ENCODE measurements around the gene EFR3B.

GRCh38 chr2:25190536-25190935 is 148.7 kb downstream of the EFR3B start:
- TF ChIP-seq, protein P1, sequence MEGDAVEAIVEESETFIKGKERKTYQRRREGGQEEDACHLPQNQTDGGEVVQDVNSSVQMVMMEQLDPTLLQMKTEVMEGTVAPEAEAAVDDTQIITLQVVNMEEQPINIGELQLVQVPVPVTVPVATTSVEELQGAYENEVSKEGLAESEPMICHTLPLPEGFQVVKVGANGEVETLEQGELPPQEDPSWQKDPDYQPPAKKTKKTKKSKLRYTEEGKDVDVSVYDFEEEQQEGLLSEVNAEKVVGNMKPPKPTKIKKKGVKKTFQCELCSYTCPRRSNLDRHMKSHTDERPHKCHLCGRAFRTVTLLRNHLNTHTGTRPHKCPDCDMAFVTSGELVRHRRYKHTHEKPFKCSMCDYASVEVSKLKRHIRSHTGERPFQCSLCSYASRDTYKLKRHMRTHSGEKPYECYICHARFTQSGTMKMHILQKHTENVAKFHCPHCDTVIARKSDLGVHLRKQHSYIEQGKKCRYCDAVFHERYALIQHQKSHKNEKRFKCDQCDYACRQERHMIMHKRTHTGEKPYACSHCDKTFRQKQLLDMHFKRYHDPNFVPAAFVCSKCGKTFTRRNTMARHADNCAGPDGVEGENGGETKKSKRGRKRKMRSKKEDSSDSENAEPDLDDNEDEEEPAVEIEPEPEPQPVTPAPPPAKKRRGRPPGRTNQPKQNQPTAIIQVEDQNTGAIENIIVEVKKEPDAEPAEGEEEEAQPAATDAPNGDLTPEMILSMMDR (CRISPR knock-in tag; IDR thresholded peaks at IDR 0.05), result no peak
- TF ChIP-seq MIER2 (CRISPR knock-in tag; IDR thresholded peaks at IDR 0.05) (no peak), PBX3 (CRISPR knock-in tag; IDR thresholded peaks at IDR 0.05; ENCODE audit: borderline replicate concordance) (no peak), RFX5 (IDR thresholded peaks at IDR 0.05; ENCODE audit: low read depth, low read length) (no peak), ZNF101 (CRISPR knock-in tag; IDR thresholded peaks at IDR 0.05; ENCODE audit: borderline replicate concordance, low read depth) (no peak), POLR2AphosphoS5 (IDR thresholded peaks at IDR 0.05; ENCODE audit: low read depth, low read length) (no peak)
